Endothelial cell of umbilical vein (primary cell): ENCODE measurements around the gene ADGRD1. TPM values are rescaled to one million over a fixed set of nuclear protein-coding genes. Genes with fewer than 3 reads are reported as not detected.

Experiments used
- BruUV-seq: library from RNA; stranded (reverse); fragments of 400-500 nt; replicated peaks from 2 replicates; lab custom pipeline; 2021; lab: Mats Ljungman, UMichigan
- CTCF ChIA-PET: fragments of 300-600, 350-600 bp; sonication (Branson Sonifier 250); formaldehyde crosslinking; loops from one replicate; lab custom pipeline; 2021; ENCODE audit warnings: antibody characterized with exemption, inconsistent platforms; lab: Charles Lee
- POLR2A ChIA-PET: fragments of 300-600, 350-600 bp; sonication (Branson Sonifier 250); formaldehyde crosslinking; loops from one replicate; lab custom pipeline; 2021; ENCODE audit warnings: antibody characterized with exemption, inconsistent platforms; lab: Charles Lee
- DNase-seq: peaks from one replicate; pipeline ENCODE4 v3.0.0-alpha.2; 2011; ENCODE audit warnings: low read depth, low spot score
- FAIRE-seq: peaks from 2 replicates; lab custom pipeline; 2011; peaks lifted over from hg19 to GRCh38; lab: Jason Lieb, UNC
- H2AFZ ChIP-seq: 2 replicates; pipeline ENCODE4 v1.6.0; 2012; ENCODE audit warnings: low read depth, low read length, control low read depth, inconsistent platforms
- H3K27ac ChIP-seq: 2 replicates; pipeline ENCODE4 v1.5.1; 2011; ENCODE audit warnings: low read depth, mild to moderate bottlenecking, control low read depth, low read length, moderate library complexity; ENCODE audit not compliant: insufficient read depth
- H3K27me3 ChIP-seq, 2 experiments: 2 replicates each; pipeline versions ENCODE4 v1.6.0 to v1.6.1; 2011; ENCODE audit warnings: low read length in 2 of 2, mixed read lengths in 1 of 2; ENCODE audit not compliant: control insufficient read depth in 2 of 2, insufficient read depth in 2 of 2
- H3K36me3 ChIP-seq, 2 experiments: 2 replicates in 1 of 2; 3 replicates in 1 of 2; pipeline ENCODE4 v1.5.1; 2011; ENCODE audit warnings: low read length in 2 of 2, mild to moderate bottlenecking in 1 of 2, moderate library complexity in 1 of 2; ENCODE audit not compliant: control insufficient read depth in 2 of 2, insufficient read depth in 2 of 2; ENCODE audit errors: extremely low read depth in 1 of 2
- H3K4me1 ChIP-seq: 3 replicates; pipeline ENCODE4 v1.5.1; 2011; ENCODE audit warnings: mild to moderate bottlenecking, low read length; ENCODE audit not compliant: control insufficient read depth, insufficient read depth; ENCODE audit errors: extremely low read depth
- H3K4me2 ChIP-seq: 2 replicates; pipeline ENCODE4 v1.6.1; 2011; ENCODE audit warnings: low read length, control low read depth, mixed read lengths; ENCODE audit not compliant: insufficient read depth
- H3K4me3 ChIP-seq, 3 experiments: fragments of 200-600 bp in 1 of 3; sonication (generic), shearing (Covaris generic) in 1 of 3; replicated peaks in 1 of 3; 2 replicates each; pipeline ENCODE4 v1.5.1; 2011 to 2016; ENCODE audit warnings: control low read depth in 3 of 3, low read length in 3 of 3, mild to moderate bottlenecking in 2 of 3, inconsistent platforms in 1 of 3, low read depth in 1 of 3, moderate library complexity in 1 of 3; ENCODE audit not compliant: insufficient read depth in 1 of 3
- H3K79me2 ChIP-seq: 2 replicates; pipeline ENCODE4 v1.6.0; 2012; ENCODE audit warnings: low read length, inconsistent platforms; ENCODE audit not compliant: control insufficient read depth, insufficient read depth
- H3K9ac ChIP-seq: replicated peaks from 2 replicates; pipeline ENCODE3; 2011; ENCODE audit warnings: low read length, control low read depth; ENCODE audit not compliant: insufficient read depth; ENCODE audit errors: extremely low read depth
- H3K9me1 ChIP-seq: replicated peaks from 3 replicates; pipeline ENCODE4 v1.6.0; 2011; ENCODE audit warnings: mild to moderate bottlenecking, low read length; ENCODE audit not compliant: control insufficient read depth, insufficient read depth; ENCODE audit errors: extremely low read depth
- H3K9me3 ChIP-seq: replicated peaks from 2 replicates; pipeline ENCODE4 v1.5.1; 2012; ENCODE audit warnings: low read length, inconsistent platforms; ENCODE audit not compliant: control insufficient read depth, insufficient read depth
- H4K20me1 ChIP-seq: replicated peaks from 2 replicates; pipeline ENCODE3; 2011; ENCODE audit warnings: mild to moderate bottlenecking, low read length; ENCODE audit not compliant: control insufficient read depth, insufficient read depth; ENCODE audit errors: extremely low read depth
- EZH2 ChIP-seq: IDR thresholded peaks from 2 replicates; pipeline ENCODE4 v1.6.1; 2012; ENCODE audit warnings: borderline replicate concordance, low read depth, mild to moderate bottlenecking, moderate library complexity, low read length, inconsistent platforms; ENCODE audit not compliant: severe bottlenecking
- GATA2 ChIP-seq: IDR thresholded peaks from 2 replicates; pipeline ENCODE4 v1.7.0; 2011; ENCODE audit warnings: low read depth, mild to moderate bottlenecking, moderate library complexity, mixed read lengths, low read length; ENCODE audit not compliant: insufficient read length, insufficient read depth
- JUN ChIP-seq: IDR thresholded peaks from 2 replicates; pipeline ENCODE4 v1.6.1; 2011; ENCODE audit warnings: borderline replicate concordance, low read depth; ENCODE audit not compliant: insufficient read length, insufficient read depth
- MYC ChIP-seq: IDR thresholded peaks from one replicate; pipeline ENCODE4 v1.6.1; 2011; ENCODE audit warnings: mild to moderate bottlenecking, low read depth, low read length
- POLR2AphosphoS5 ChIP-seq: IDR thresholded peaks from 2 replicates; pipeline ENCODE4 v1.6.1; 2012; ENCODE audit warnings: low read depth, mild to moderate bottlenecking, control low read depth, low read length, moderate library complexity; ENCODE audit not compliant: insufficient read depth
- dilution Hi-C: fragments of 300-500 bp; cut with MboI; formaldehyde crosslinking; loops from one replicate; pipeline ENCODE4 v1.15.0; 2019; ENCODE audit warnings: low sequenced_read_pairs; ENCODE audit not compliant: extremely low pct_ligation_motif_present
- intact Hi-C: fragments of 100-400 bp; cut with micrococcal nuclease; formaldehyde crosslinking; loops from one replicate; pipeline ENCODE4 v1.10.0; 2022
- polyA plus RNA-seq, 4 experiments: library from polyadenylated mRNA; depleted of rRNA in 3 of 4; stranded (reverse) in 3 of 4; unstranded in 1 of 4; fragments of >200 nt; gene quantifications; 2 replicates each; pipeline versions ENCODE4 v1.2.1 to v1.2.3, GENCODE V29; 2011 to 2012; ENCODE audit warnings: missing spikeins in 1 of 4
- total RNA-seq: library from RNA; stranded (reverse); gene quantifications from 2 replicates; pipeline ENCODE4 v1.2.3, GENCODE V29; 2021
- TF ChIP-seq, protein P1 (sequence below): IDR thresholded peaks from 2 replicates; pipeline ENCODE4 v1.6.1; 2011; ENCODE audit not compliant: insufficient read depth, insufficient read length
- TF ChIP-seq, protein P2 (sequence below), 2 donors: IDR thresholded peaks; 1 replicate in 1 of 2; 2 replicates in 1 of 2; pipeline ENCODE4 v1.5.1; 2011; ENCODE audit warnings: low read length in 2 of 2, mild to moderate bottlenecking in 2 of 2, moderate library complexity in 2 of 2, control low read depth in 1 of 2, inconsistent platforms in 1 of 2, low read depth in 1 of 2; ENCODE audit not compliant: insufficient read depth in 1 of 2; ENCODE audit errors: extremely low read depth in 1 of 2

ADGRD1 gene
- total and polyA plus RNA-seq, 2 donors (not counting 3 experiments of a cell fraction or from before 2014, with no cell fraction given): 0.07 TPM; not detected in 1

DNA sequence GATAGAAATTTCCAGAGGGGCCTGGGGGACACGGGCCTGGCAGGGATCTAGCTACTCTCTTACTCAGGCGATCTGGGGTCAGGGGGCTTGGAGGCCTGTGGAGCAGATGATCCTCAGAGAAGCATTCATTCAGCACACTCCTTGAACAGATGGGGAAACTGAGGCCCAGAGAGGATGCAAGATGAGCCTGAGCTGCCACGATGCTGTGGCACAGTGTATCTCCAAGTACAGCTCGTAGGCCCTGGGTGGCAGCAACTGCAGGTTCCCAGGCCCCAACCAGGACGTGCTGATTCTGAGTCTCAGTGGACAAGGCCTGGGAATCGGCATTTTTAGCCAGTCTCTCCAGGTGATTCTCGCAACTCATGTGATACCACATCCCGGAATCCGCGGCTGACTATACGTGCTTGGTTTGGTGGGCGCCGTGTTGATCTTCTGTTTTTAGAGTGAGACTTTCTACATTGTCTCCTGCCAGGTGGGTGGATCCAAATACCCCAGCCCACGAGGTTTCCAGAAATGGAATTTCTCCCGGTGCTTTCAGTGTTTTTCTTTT is 22.5 kb downstream of the ADGRD1 start:
- FAIRE-seq: no peak
- H3K4me1 ChIP-seq: no peaks in the 10 kb centered on the region
- no peaks in the 10 kb centered on the region for H3K36me3 ChIP-seq
- H3K79me2 ChIP-seq: no peaks in the 10 kb centered on the region
- no peak overlapping the region for H3K27ac ChIP-seq
- BruUV-seq: no TSS peak
- no peak for DNase-seq
- dilution Hi-C loops (no loop called here), intact Hi-C loops (no loop called here)
- H3K9ac ChIP-seq: no peak overlapping the region
- CTCF ChIA-PET: no interaction called here
- no peaks in the 10 kb centered on the region for H4K20me1 ChIP-seq
- H3K4me3 ChIP-seq: no peak overlapping the region
- H3K9me1 ChIP-seq: no peaks in the 10 kb centered on the region
- H2AFZ ChIP-seq: no peak overlapping the region
- TF ChIP-seq EZH2 (no peak), GATA2 (no peak), MYC (no peak), POLR2AphosphoS5 (no peak), JUN (no peak)
- TF ChIP-seq, protein P1, sequence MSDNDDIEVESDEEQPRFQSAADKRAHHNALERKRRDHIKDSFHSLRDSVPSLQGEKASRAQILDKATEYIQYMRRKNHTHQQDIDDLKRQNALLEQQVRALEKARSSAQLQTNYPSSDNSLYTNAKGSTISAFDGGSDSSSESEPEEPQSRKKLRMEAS: no peak
- TF ChIP-seq, protein P2, sequence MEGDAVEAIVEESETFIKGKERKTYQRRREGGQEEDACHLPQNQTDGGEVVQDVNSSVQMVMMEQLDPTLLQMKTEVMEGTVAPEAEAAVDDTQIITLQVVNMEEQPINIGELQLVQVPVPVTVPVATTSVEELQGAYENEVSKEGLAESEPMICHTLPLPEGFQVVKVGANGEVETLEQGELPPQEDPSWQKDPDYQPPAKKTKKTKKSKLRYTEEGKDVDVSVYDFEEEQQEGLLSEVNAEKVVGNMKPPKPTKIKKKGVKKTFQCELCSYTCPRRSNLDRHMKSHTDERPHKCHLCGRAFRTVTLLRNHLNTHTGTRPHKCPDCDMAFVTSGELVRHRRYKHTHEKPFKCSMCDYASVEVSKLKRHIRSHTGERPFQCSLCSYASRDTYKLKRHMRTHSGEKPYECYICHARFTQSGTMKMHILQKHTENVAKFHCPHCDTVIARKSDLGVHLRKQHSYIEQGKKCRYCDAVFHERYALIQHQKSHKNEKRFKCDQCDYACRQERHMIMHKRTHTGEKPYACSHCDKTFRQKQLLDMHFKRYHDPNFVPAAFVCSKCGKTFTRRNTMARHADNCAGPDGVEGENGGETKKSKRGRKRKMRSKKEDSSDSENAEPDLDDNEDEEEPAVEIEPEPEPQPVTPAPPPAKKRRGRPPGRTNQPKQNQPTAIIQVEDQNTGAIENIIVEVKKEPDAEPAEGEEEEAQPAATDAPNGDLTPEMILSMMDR (IDR thresholded peaks at IDR 0.05; ENCODE audit: extremely low read depth in 1 of 2, insufficient read depth in 1 of 2, low read depth in 1 of 2, low read length in 2 of 2): no peak
- POLR2A ChIA-PET: no interaction called here
- no peaks in the 10 kb centered on the region for H3K27me3 ChIP-seq
- H3K4me2 ChIP-seq: no peak overlapping the region
- H3K9me3 ChIP-seq: no peaks in the 10 kb centered on the region
